WTC11 (cell line): ENCODE data around the gene BMPR1B.

Experiments used
- ATF1 ChIP-seq: sonication (generic); formaldehyde crosslinking; IDR thresholded peaks from 2 replicates; pipeline ENCODE4 v1.8.1; 2023; ENCODE audit warnings: mild to moderate bottlenecking, moderate library complexity, missing genetic modification reagents
- ATF6 ChIP-seq: sonication (generic); formaldehyde crosslinking; IDR thresholded peaks from 2 replicates; pipeline ENCODE4 v1.8.1; 2023; ENCODE audit warnings: mild to moderate bottlenecking, missing genetic modification reagents
- CBFB ChIP-seq: sonication (generic); formaldehyde crosslinking; IDR thresholded peaks from 2 replicates; pipeline ENCODE4 v1.8.1; 2022; ENCODE audit warnings: mild to moderate bottlenecking, low read depth, missing genetic modification reagents
- CREB1 ChIP-seq: sonication (generic); formaldehyde crosslinking; IDR thresholded peaks from 2 replicates; pipeline ENCODE4 v1.8.0; 2023; ENCODE audit warnings: mild to moderate bottlenecking, missing genetic modification reagents
- FOXJ3 ChIP-seq: sonication (generic); formaldehyde crosslinking; IDR thresholded peaks from 2 replicates; pipeline ENCODE4 v1.9.0; 2021; ENCODE audit warnings: missing genetic modification reagents, mild to moderate bottlenecking, borderline replicate concordance
- JUN ChIP-seq: sonication (generic); formaldehyde crosslinking; IDR thresholded peaks from 2 replicates; pipeline ENCODE4 v1.8.0; 2023; ENCODE audit warnings: mild to moderate bottlenecking, missing genetic modification reagents
- NR2C2 ChIP-seq: sonication (generic); formaldehyde crosslinking; IDR thresholded peaks from 2 replicates; pipeline ENCODE4 v1.8.0; 2022; ENCODE audit warnings: mild to moderate bottlenecking, missing genetic modification reagents
- PREB ChIP-seq: sonication (generic); formaldehyde crosslinking; IDR thresholded peaks from 2 replicates; pipeline ENCODE4 v1.8.1; 2022; ENCODE audit warnings: mild to moderate bottlenecking, missing genetic modification reagents, moderate library complexity, borderline replicate concordance
- USF1 ChIP-seq: sonication (generic); formaldehyde crosslinking; IDR thresholded peaks from 2 replicates; pipeline ENCODE4 v1.8.0; 2022; ENCODE audit warnings: mild to moderate bottlenecking, missing genetic modification reagents
- ZBTB21 ChIP-seq: sonication (generic); formaldehyde crosslinking; IDR thresholded peaks from 2 replicates; pipeline ENCODE4 v1.8.1; 2023; ENCODE audit warnings: mild to moderate bottlenecking, missing genetic modification reagents, borderline replicate concordance
- TF ChIP-seq, protein P1 (sequence below): sonication (generic); formaldehyde crosslinking; IDR thresholded peaks from 2 replicates; pipeline ENCODE4 v1.8.1; 2023; ENCODE audit warnings: mild to moderate bottlenecking, missing genetic modification reagents, moderate library complexity
- TF ChIP-seq, protein P2 (sequence below): sonication (generic); formaldehyde crosslinking; IDR thresholded peaks from 2 replicates; pipeline ENCODE4 v1.8.0; 2022; ENCODE audit warnings: mild to moderate bottlenecking, missing genetic modification reagents
- TF ChIP-seq, protein P3 (sequence below): fragments of 200-600 bp; IDR thresholded peaks from 2 replicates; pipeline ENCODE4 v1.8.0; 2022; ENCODE audit warnings: antibody characterized with exemption

DNA sequence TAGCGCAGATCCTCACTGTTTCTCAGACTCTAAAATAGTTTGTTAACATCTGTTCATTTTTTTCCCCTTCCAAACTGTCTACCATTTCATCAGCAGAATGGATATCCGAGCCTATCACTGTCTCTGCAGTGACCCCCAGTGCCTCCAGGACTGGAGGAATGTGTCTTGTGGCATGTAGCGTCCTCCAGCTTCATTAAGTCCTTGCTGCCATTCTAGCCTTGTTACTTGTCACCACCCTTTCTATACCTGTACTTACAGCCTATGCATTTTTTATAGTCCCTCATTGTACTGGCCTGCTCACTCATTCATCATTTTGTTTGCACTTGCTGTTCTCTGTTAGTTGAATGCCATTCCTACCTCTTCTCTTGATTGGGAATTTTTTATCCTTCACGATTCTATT, 179.1 kb downstream of the BMPR1B start:
- TF ChIP-seq, protein P1, sequence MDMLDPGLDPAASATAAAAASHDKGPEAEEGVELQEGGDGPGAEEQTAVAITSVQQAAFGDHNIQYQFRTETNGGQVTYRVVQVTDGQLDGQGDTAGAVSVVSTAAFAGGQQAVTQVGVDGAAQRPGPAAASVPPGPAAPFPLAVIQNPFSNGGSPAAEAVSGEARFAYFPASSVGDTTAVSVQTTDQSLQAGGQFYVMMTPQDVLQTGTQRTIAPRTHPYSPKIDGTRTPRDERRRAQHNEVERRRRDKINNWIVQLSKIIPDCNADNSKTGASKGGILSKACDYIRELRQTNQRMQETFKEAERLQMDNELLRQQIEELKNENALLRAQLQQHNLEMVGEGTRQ (CRISPR knock-in tag), result no peak
- TF ChIP-seq CREB1, result no peak
- no peak for TF ChIP-seq NR2C2 (CRISPR knock-in tag)
- TF ChIP-seq CBFB (CRISPR knock-in tag), result no peak
- no peak for TF ChIP-seq ATF6
- no peak for TF ChIP-seq JUN
- no peak for TF ChIP-seq PREB (CRISPR knock-in tag)
- TF ChIP-seq, protein P2, sequence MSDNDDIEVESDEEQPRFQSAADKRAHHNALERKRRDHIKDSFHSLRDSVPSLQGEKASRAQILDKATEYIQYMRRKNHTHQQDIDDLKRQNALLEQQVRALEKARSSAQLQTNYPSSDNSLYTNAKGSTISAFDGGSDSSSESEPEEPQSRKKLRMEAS (CRISPR knock-in tag), result no peak
- no peak for TF ChIP-seq ATF1 (CRISPR knock-in tag)
- TF ChIP-seq ZBTB21 (CRISPR knock-in tag), result no peak
- TF ChIP-seq, protein P3, sequence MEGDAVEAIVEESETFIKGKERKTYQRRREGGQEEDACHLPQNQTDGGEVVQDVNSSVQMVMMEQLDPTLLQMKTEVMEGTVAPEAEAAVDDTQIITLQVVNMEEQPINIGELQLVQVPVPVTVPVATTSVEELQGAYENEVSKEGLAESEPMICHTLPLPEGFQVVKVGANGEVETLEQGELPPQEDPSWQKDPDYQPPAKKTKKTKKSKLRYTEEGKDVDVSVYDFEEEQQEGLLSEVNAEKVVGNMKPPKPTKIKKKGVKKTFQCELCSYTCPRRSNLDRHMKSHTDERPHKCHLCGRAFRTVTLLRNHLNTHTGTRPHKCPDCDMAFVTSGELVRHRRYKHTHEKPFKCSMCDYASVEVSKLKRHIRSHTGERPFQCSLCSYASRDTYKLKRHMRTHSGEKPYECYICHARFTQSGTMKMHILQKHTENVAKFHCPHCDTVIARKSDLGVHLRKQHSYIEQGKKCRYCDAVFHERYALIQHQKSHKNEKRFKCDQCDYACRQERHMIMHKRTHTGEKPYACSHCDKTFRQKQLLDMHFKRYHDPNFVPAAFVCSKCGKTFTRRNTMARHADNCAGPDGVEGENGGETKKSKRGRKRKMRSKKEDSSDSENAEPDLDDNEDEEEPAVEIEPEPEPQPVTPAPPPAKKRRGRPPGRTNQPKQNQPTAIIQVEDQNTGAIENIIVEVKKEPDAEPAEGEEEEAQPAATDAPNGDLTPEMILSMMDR, result no peak
- TF ChIP-seq FOXJ3 (CRISPR knock-in tag), result no peak
- no peak for TF ChIP-seq USF1 (CRISPR knock-in tag)
